Liver (tissue), 9 donors: ENCODE data around the gene IL32. TPM values are rescaled to one million over a fixed set of nuclear protein-coding genes. Genes with fewer than 3 reads are reported as not detected.
A peak's percentile ranks its signal among the peaks of the same experiment; 100 is the strongest.

ENCODE experiments used
- DNase-seq: peaks from one replicate; pipeline ENCODE4 v3.0.0-alpha.2; 2017; ENCODE audit warnings: low spot score
- H3K27ac ChIP-seq, 2 donors: one replicate each; pipeline ENCODE4 v1.7.0; 2013; ENCODE audit warnings: inconsistent platforms in 2 of 2, low read length in 2 of 2, control low read depth in 1 of 2, low read depth in 1 of 2, mild to moderate bottlenecking in 1 of 2
- H3K27me3 ChIP-seq, 4 donors: one replicate each; pipeline versions ENCODE4 v1.6.1 to v1.7.0; 2013; ENCODE audit warnings: low read length in 3 of 4, inconsistent platforms in 1 of 4, mild to moderate bottlenecking in 1 of 4, moderate library complexity in 1 of 4; ENCODE audit not compliant: control insufficient read depth in 4 of 4, insufficient read depth in 4 of 4
- H3K36me3 ChIP-seq, 4 donors: one replicate each; pipeline versions ENCODE4 v1.6.1 to v1.7.0; 2013; ENCODE audit warnings: low read length in 3 of 4, mild to moderate bottlenecking in 3 of 4, low read depth in 1 of 4, moderate library complexity in 1 of 4; ENCODE audit not compliant: control insufficient read depth in 4 of 4, insufficient read depth in 3 of 4
- H3K4me1 ChIP-seq, 4 donors: one replicate each; pipeline versions ENCODE4 v1.6.1 to v1.7.0; 2013; ENCODE audit warnings: low read length in 3 of 4, mild to moderate bottlenecking in 3 of 4, moderate library complexity in 1 of 4; ENCODE audit not compliant: control insufficient read depth in 4 of 4, insufficient read depth in 4 of 4
- H3K4me3 ChIP-seq, 3 donors: one replicate each; pipeline versions ENCODE4 v1.6.1 to v1.7.0; 2013; ENCODE audit warnings: low read length in 3 of 3, control low read depth in 1 of 3, low read depth in 1 of 3, mild to moderate bottlenecking in 1 of 3
- H3K9ac ChIP-seq, 2 donors: one replicate each; pipeline ENCODE4 v1.7.0; 2013; ENCODE audit warnings: low read length in 2 of 2, mild to moderate bottlenecking in 2 of 2, moderate library complexity in 2 of 2, control low read depth in 1 of 2, low read depth in 1 of 2
- H3K9me3 ChIP-seq, 4 donors: one replicate each; pipeline versions ENCODE4 v1.6.1 to v1.7.0; 2013; ENCODE audit warnings: low read length in 3 of 4; ENCODE audit not compliant: control insufficient read depth in 4 of 4
- CTCF ChIP-seq: fragments of 150-350 bp; IDR thresholded peaks from 2 replicates; pipeline ENCODE4 v1.5.1; 2017; ENCODE audit warnings: improper control_type of control experiment, low read depth, low read length; ENCODE audit not compliant: missing input control
- EGR1 ChIP-seq, 2 donors: IDR thresholded peaks; 2 replicates each; pipeline ENCODE4 v1.6.1; 2016 to 2018; ENCODE audit warnings: antibody characterized with exemption in 2 of 2, low read depth in 2 of 2
- HNF4A ChIP-seq, 2 donors: conservative IDR thresholded peaks; 2 replicates each; pipeline ENCODE4 v1.6.1; 2016; ENCODE audit warnings: antibody characterized with exemption in 2 of 2, mild to moderate bottlenecking in 2 of 2
- HNF4G ChIP-seq: IDR thresholded peaks from 2 replicates; pipeline ENCODE4 v1.6.1; 2016; ENCODE audit warnings: antibody characterized with exemption
- JUND ChIP-seq, 2 donors: IDR thresholded peaks; 2 replicates each; pipeline ENCODE4 v1.6.1; 2016; ENCODE audit warnings: antibody characterized with exemption in 2 of 2
- MAX ChIP-seq: IDR thresholded peaks from 2 replicates; pipeline ENCODE4 v1.6.1; 2016; ENCODE audit warnings: antibody characterized with exemption
- NR2F2 ChIP-seq: IDR thresholded peaks from 2 replicates; pipeline ENCODE4 v1.6.1; 2016; ENCODE audit warnings: antibody characterized with exemption
- RXRA ChIP-seq, 2 donors: IDR thresholded peaks; 2 replicates each; pipeline ENCODE4 v1.6.1; 2017 to 2018; ENCODE audit warnings: antibody characterized with exemption in 2 of 2, mild to moderate bottlenecking in 1 of 2
- SP1 ChIP-seq: IDR thresholded peaks from 2 replicates; pipeline ENCODE4 v1.6.1; 2018; ENCODE audit warnings: antibody characterized with exemption, mild to moderate bottlenecking
- TAF1 ChIP-seq: conservative IDR thresholded peaks from 2 replicates; pipeline ENCODE4 v1.6.1; 2016; ENCODE audit warnings: antibody characterized with exemption, mild to moderate bottlenecking
- ZBTB33 ChIP-seq: IDR thresholded peaks from 2 replicates; pipeline ENCODE4 v1.6.1; 2016; ENCODE audit warnings: antibody characterized with exemption
- WGBS: extraction: QIAGEN DNeasy Blood & Tissue Kit; methylation state at CpG from one replicate; pipeline ENCODE4 v1.1.7; 2013; 5-methylcytosine and 5-hydroxymethylcytosine counted together
- polyA plus RNA-seq, 2 donors: library from polyadenylated mRNA; stranded (reverse) in 1 of 2; unstranded in 1 of 2; fragments of 200-250 nt in 1 of 2; fragments of >200 nt in 1 of 2; fragmentation: Nextera tagmentation in 1 of 2; extraction: Ambion mirVana in 1 of 2; gene quantifications; one replicate each; pipeline versions ENCODE4 v1.2.1 to v1.2.3, GENCODE V29; 2013 to 2015
- total RNA-seq, 2 donors: library from RNA; depleted of rRNA; stranded (reverse); fragments of >200 nt; gene quantifications; one replicate each; pipeline ENCODE4 v1.2.3, GENCODE V29; 2014
- donor health status: healthy.
- donor health status: healthy.
- donor health status: healthy.
- donor health status: healthy.
- donor health status: healthy.

IL32 gene
- total and polyA plus RNA-seq, 4 donors = 8.6 to 328 (median 196) TPM

GRCh38 chr16:3085868-3086595, 20.6 kb downstream of the IL32 start:
- no peak overlapping the region for H3K9ac ChIP-seq
- no peaks in the 10 kb centered on the region for H3K9me3 ChIP-seq
- H3K36me3 ChIP-seq = no peaks in the 10 kb centered on the region
- peaks cover 0 to 10% (median 0%) of the 10 kb centered on the region in 4 donors for H3K4me1 ChIP-seq
- WGBS = 84% methylated on average over 17 of the region's 17 CpGs
- peak overlapping the region; percentile 56 to 63 for H3K27ac ChIP-seq
- no peak overlapping the region for H3K4me3 ChIP-seq
- no peaks in the 10 kb centered on the region for H3K27me3 ChIP-seq
- no peak for DNase-seq
- TF ChIP-seq MAX (no peak), RXRA (IDR thresholded peaks at IDR 0.05) (no peak), TAF1 (no peak), ZBTB33 (no peak), CTCF (no peak)

GRCh38 chr16:3086596-3087242, 21.3 kb downstream of the IL32 start:
- 78% methylated on average over 14 of the region's 14 CpGs for WGBS
- DNase-seq = no peak
- no peak overlapping the region for H3K9ac ChIP-seq
- peak overlapping the region in 1 of 3 donors; percentile 14 for H3K4me3 ChIP-seq
- H3K4me1 ChIP-seq = peaks cover 0 to 10% (median 0%) of the 10 kb centered on the region in 4 donors
- no peaks in the 10 kb centered on the region for H3K27me3 ChIP-seq
- peak overlapping the region; percentile 56 to 63 for H3K27ac ChIP-seq
- no peaks in the 10 kb centered on the region for H3K36me3 ChIP-seq
- no peaks in the 10 kb centered on the region for H3K9me3 ChIP-seq
- TF ChIP-seq CTCF = no peak
- no peak for TF ChIP-seq HNF4G
- no peak for TF ChIP-seq SP1
- TF ChIP-seq HNF4A (conservative IDR thresholded peaks at IDR 0.05) = no peak
- no peak for TF ChIP-seq NR2F2
- no peak for TF ChIP-seq EGR1 (IDR thresholded peaks at IDR 0.05; ENCODE audit: low read depth in 2 of 2)
- no peak for TF ChIP-seq MAX
- TF ChIP-seq JUND (IDR thresholded peaks at IDR 0.05) = no peak
- TF ChIP-seq RXRA (IDR thresholded peaks at IDR 0.05) = no peak
